K562 (cell line): Measurements from ENCODE around the gene GPR55. TPM values are rescaled to one million over a fixed set of nuclear protein-coding genes. Genes with fewer than 3 reads are reported as not detected.
A peak's percentile ranks its signal among the peaks of the same experiment; 100 is the strongest.

Source experiments
- ATAC-seq: fragments of 200-7000 bp; cut with Tn5 transposase; 3 replicates; pipeline ENCODE4 v1.9.1; 2020; ENCODE audit warnings: moderate library complexity
- BruUV-seq: library from RNA; stranded (reverse); fragments of 400-500 nt; replicated peaks from 2 replicates; lab custom pipeline; 2021; lab: Mats Ljungman, UMichigan
- CTCF ChIA-PET: fragments of 300-600 bp; formaldehyde crosslinking; extraction: SDS; loops from one replicate; lab custom pipeline; 2021; ENCODE audit warnings: low intra/inter-chr PET ratio; lab: Yijun Ruan, JAX
- POLR2A ChIA-PET: fragments of 300-600, 350-650 bp; sonication (Branson Sonifier 250); formaldehyde crosslinking; extraction: SDS; loops from one replicate; lab custom pipeline; 2021; ENCODE audit warnings: antibody characterized with exemption, inconsistent platforms; lab: Yijun Ruan, JAX
- DNase-seq, 4 experiments: peaks; one replicate each; pipeline versions ENCODE4 v3.0.0 to v3.0.0-alpha.2; 2011 to 2018; ENCODE audit warnings: low spot score in 3 of 4, mixed read lengths in 3 of 4; ENCODE audit errors: extremely low read depth in 1 of 4
- FAIRE-seq: peaks from 2 replicates; lab custom pipeline; 2011; peaks lifted over from hg19 to GRCh38; lab: Jason Lieb, UNC
- H2AFZ ChIP-seq: 2 replicates; pipeline ENCODE4 v1.6.0; 2011; ENCODE audit warnings: low read depth, low read length, control low read depth, inconsistent platforms
- H3K27ac ChIP-seq: fragments of 200-600 bp; 3 replicates; pipeline ENCODE4 v1.8.0; 2011; ENCODE audit warnings: low read depth, mild to moderate bottlenecking, control low read depth, inconsistent platforms, low read length, moderate library complexity, mixed read lengths; ENCODE audit errors: extremely low read depth
- H3K27me3 ChIP-seq, 2 experiments: fragments of 300-600 bp in 1 of 2; 2 replicates in 1 of 2; 3 replicates in 1 of 2; pipeline versions ENCODE4 v1.6.0 to v1.8.0; 2011; ENCODE audit warnings: inconsistent platforms in 2 of 2, low read length in 2 of 2, mild to moderate bottlenecking in 1 of 2, mixed read lengths in 1 of 2, moderate library complexity in 1 of 2; ENCODE audit not compliant: control insufficient read depth in 2 of 2, insufficient read depth in 2 of 2
- H3K36me3 ChIP-seq: fragments of 300-600 bp; 3 replicates; pipeline ENCODE4 v1.8.0; 2011; ENCODE audit warnings: mild to moderate bottlenecking, low read length, inconsistent platforms; ENCODE audit not compliant: control insufficient read depth, insufficient read depth
- H3K4me1 ChIP-seq, 2 experiments: fragments of 200-600 bp in 1 of 2; replicated peaks in 1 of 2; 2 replicates in 1 of 2; 3 replicates in 1 of 2; pipeline versions ENCODE4 v1.5.1 to v1.8.0; 2011; ENCODE audit warnings: inconsistent platforms in 2 of 2, low read length in 2 of 2, mild to moderate bottlenecking in 1 of 2, mixed read lengths in 1 of 2, moderate library complexity in 1 of 2; ENCODE audit not compliant: control insufficient read depth in 2 of 2, insufficient read depth in 2 of 2
- H3K4me2 ChIP-seq: 2 replicates; pipeline ENCODE4 v1.6.1; 2011; ENCODE audit warnings: low read length, control low read depth, inconsistent platforms, mixed read lengths; ENCODE audit not compliant: insufficient read depth
- H3K4me3 ChIP-seq: fragments of 200-600 bp; sonication (generic), shearing (Covaris generic); 2 replicates; pipeline ENCODE4 v1.5.1; 2016; ENCODE audit warnings: control low read depth, inconsistent platforms
- H3K79me2 ChIP-seq: fragments of 200-600 bp; 3 replicates; pipeline ENCODE4 v1.8.0; 2011; ENCODE audit warnings: low read length, inconsistent platforms; ENCODE audit not compliant: control insufficient read depth, insufficient read depth
- H3K9ac ChIP-seq, 2 experiments: 2 replicates each; pipeline versions ENCODE4 v1.6.0 to v1.6.1; 2011; ENCODE audit warnings: low read depth in 2 of 2, low read length in 2 of 2, control low read depth in 1 of 2, inconsistent platforms in 1 of 2, mild to moderate bottlenecking in 1 of 2, mixed read lengths in 1 of 2; ENCODE audit not compliant: insufficient read depth in 1 of 2
- H3K9me1 ChIP-seq: one replicate; pipeline ENCODE4 v1.6.0; 2011; ENCODE audit warnings: inconsistent platforms, mild to moderate bottlenecking, low read length, moderate library complexity; ENCODE audit not compliant: control insufficient read depth, insufficient read depth
- H3K9me3 ChIP-seq: replicated peaks from 2 replicates; pipeline ENCODE4 v1.5.1; 2011; ENCODE audit warnings: low read depth, low read length, inconsistent platforms; ENCODE audit not compliant: control insufficient read depth, insufficient read depth
- H4K20me1 ChIP-seq: replicated peaks from 2 replicates; pipeline ENCODE4 v1.6.1; 2011; ENCODE audit warnings: low read length, inconsistent platforms, mixed read lengths; ENCODE audit not compliant: control insufficient read depth, insufficient read depth
- ERF ChIP-seq: fragments of 450-650 bp; formaldehyde crosslinking; IDR thresholded peaks from 2 replicates; pipeline ENCODE4 v1.4.0; 2020; ENCODE audit warnings: mild to moderate bottlenecking, mixed read lengths
- PML ChIP-seq: IDR thresholded peaks from 2 replicates; pipeline ENCODE4 v1.6.1; 2012; ENCODE audit warnings: low read length, inconsistent platforms
- TFAM ChIP-seq: fragments of 250-450 bp; sonication (Bioruptor Pico); conservative IDR thresholded peaks from 2 replicates; pipeline ENCODE4 v1.5.0; 2021; ENCODE audit warnings: mild to moderate bottlenecking, moderate library complexity
- ZNF23 ChIP-seq: fragments of 250-450 bp; sonication (Bioruptor Pico); IDR thresholded peaks from 2 replicates; pipeline ENCODE4 v1.4.0; 2020; ENCODE audit warnings: mild to moderate bottlenecking
- WGBS: fragments of 100-300 bp; shearing (Covaris generic); methylation state at CpG from one replicate; pipeline ENCODE4 v1.1.6; 2016; ENCODE audit warnings: low coverage, mixed read lengths; ENCODE audit not compliant: insufficient coverage; ENCODE audit errors: missing lambda C conversion rate; 5-methylcytosine and 5-hydroxymethylcytosine counted together
- in situ Hi-C: fragments of 300-500 bp; cut with MboI; formaldehyde crosslinking; loops from 4 replicates; pipeline ENCODE4 v1.15.0; 2018; ENCODE audit warnings: inconsistent platforms, mixed read lengths
- intact Hi-C: fragments of 100-400 bp; cut with micrococcal nuclease; formaldehyde crosslinking; loops from 2 replicates; pipeline ENCODE4 v1.14.2; 2022
- polyA plus RNA-seq, 8 experiments: library from polyadenylated mRNA; depleted of rRNA in 4 of 8; stranded (reverse) in 5 of 8; unstranded in 3 of 8; fragments of >200 nt; fragmentation: Nextera tagmentation in 2 of 8; fragmentation: Illumina TruSeq in 1 of 8; extraction: Ambion mirVana in 2 of 8; extraction: Trizol in 1 of 8; gene quantifications; 2 replicates each; pipeline versions ENCODE4 v1.2.1 to v1.2.3, GENCODE V29; 2011 to 2014; ENCODE audit warnings: inconsistent platforms in 1 of 8, missing spikeins in 1 of 8
- total RNA-seq, 7 experiments: library from RNA; depleted of rRNA in 6 of 7; stranded (reverse); fragments of >200 nt in 6 of 7; fragmentation: Illumina TruSeq in 2 of 7; extraction: Trizol in 2 of 7; gene quantifications; 2 replicates each; pipeline versions ENCODE4 v1.2.1 to v1.2.3, GENCODE V29; 2011 to 2021; ENCODE audit warnings: low replicate concordance in 1 of 7
- TF ChIP-seq, protein P1 (sequence below): sonication (generic); formaldehyde crosslinking; IDR thresholded peaks from 2 replicates; pipeline ENCODE4 v1.5.0; 2020; ENCODE audit warnings: missing genetic modification reagents
- TF ChIP-seq, protein P2 (sequence below): sonication (generic); formaldehyde crosslinking; IDR thresholded peaks from 2 replicates; pipeline ENCODE4 v1.9.0; 2022; ENCODE audit warnings: mild to moderate bottlenecking, missing genetic modification reagents
- TF ChIP-seq, protein P3 (sequence below), 2 experiments: IDR thresholded peaks; 2 replicates each; pipeline ENCODE4 v1.6.1; 2011; ENCODE audit warnings: borderline replicate concordance in 1 of 2, control low read depth in 1 of 2, low read depth in 1 of 2, low read length in 1 of 2, mild to moderate bottlenecking in 1 of 2, mixed read lengths in 1 of 2, moderate library complexity in 1 of 2; ENCODE audit not compliant: insufficient read depth in 1 of 2, insufficient read length in 1 of 2, poor library complexity in 1 of 2, severe bottlenecking in 1 of 2; ENCODE audit errors: extremely low read depth in 1 of 2

GPR55 gene
- total and polyA plus RNA-seq, 9 of the 15 experiments (the other 6 are each of a cell fraction or from before 2014, with no cell fraction given), result 0.11 to 0.49 (median 0.27) TPM

DNA sequence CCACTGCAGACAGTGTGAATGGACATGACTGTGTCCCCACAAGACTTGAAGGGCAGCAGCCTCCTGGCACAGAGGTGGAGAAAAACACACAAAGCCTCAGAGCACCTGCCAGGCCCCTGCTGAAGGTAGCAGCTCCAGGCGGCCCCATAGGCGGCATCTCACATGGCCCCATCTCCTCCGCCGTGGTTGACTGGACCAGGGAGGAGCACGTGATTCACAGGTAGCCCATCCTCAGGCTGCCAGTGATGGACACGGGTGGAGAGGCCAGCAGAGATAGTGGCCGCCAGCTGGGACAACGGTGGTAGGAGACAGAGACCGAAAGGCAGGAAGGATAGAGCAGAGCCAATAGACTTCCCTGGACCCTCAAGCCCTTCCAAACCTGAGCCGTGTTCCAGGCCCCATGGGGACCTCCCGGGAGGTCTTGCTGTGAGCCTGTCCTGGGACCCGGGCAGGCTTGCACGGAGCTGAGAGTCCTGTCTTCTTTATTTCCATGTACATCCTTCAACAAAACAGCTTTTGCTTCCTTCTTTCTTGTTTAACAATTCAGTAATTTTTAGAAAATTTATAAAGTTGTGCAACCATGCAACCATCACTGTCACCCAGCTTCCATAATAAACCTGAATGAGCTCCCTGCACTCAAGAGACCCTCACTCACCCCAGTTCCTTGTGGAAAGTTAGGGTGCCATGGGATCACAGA lies 26.9 kb downstream of the GPR55 start:
- peaks cover 6 to 33% of the 10 kb centered on the region in 2 experiments; a peak in 4 of 5 replicates for H3K27me3 ChIP-seq
- H2AFZ ChIP-seq, result no peak overlapping the region
- H3K36me3 ChIP-seq, result no peaks in the 10 kb centered on the region
- ChIA-PET CTCF (no interaction called here), POLR2A (no interaction called here)
- no peaks in the 10 kb centered on the region for H4K20me1 ChIP-seq
- intact Hi-C loops, result no loop called here
- no peak for FAIRE-seq
- BruUV-seq, result no TSS peak
- no peaks in the 10 kb centered on the region; a peak in 2 of 5 replicates for H3K4me1 ChIP-seq
- no peaks in the 10 kb centered on the region for H3K9me1 ChIP-seq
- 4% methylated on average over 9 of the region's 13 CpGs for WGBS
- no peak overlapping the region for H3K4me3 ChIP-seq
- H3K79me2 ChIP-seq, result no peaks in the 10 kb centered on the region
- H3K27ac ChIP-seq, result no peak overlapping the region
- no peak for ATAC-seq
- in situ Hi-C loops, result no loop called here
- no peak overlapping the region for H3K4me2 ChIP-seq
- TF ChIP-seq, protein P1, sequence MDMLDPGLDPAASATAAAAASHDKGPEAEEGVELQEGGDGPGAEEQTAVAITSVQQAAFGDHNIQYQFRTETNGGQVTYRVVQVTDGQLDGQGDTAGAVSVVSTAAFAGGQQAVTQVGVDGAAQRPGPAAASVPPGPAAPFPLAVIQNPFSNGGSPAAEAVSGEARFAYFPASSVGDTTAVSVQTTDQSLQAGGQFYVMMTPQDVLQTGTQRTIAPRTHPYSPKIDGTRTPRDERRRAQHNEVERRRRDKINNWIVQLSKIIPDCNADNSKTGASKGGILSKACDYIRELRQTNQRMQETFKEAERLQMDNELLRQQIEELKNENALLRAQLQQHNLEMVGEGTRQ (CRISPR knock-in tag), result peak; percentile 58
- TF ChIP-seq, protein P2, sequence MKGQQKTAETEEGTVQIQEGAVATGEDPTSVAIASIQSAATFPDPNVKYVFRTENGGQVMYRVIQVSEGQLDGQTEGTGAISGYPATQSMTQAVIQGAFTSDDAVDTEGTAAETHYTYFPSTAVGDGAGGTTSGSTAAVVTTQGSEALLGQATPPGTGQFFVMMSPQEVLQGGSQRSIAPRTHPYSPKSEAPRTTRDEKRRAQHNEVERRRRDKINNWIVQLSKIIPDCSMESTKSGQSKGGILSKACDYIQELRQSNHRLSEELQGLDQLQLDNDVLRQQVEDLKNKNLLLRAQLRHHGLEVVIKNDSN (CRISPR knock-in tag), result 0 out of 2 replicates have a peak, but pooled peaks have one; percentile 52
- TF ChIP-seq TFAM (CRISPR knock-in tag) (no peak), PML (no peak), ZNF23 (no peak), ERF (CRISPR knock-in tag) (no peak)
- TF ChIP-seq, protein P3, sequence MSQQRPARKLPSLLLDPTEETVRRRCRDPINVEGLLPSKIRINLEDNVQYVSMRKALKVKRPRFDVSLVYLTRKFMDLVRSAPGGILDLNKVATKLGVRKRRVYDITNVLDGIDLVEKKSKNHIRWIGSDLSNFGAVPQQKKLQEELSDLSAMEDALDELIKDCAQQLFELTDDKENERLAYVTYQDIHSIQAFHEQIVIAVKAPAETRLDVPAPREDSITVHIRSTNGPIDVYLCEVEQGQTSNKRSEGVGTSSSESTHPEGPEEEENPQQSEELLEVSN (IDR thresholded peaks at IDR 0.05; ENCODE audit: borderline replicate concordance in 1 of 2, extremely low read depth in 1 of 2, insufficient read depth in 1 of 2, insufficient read length in 1 of 2, low read depth in 1 of 2, low read length in 1 of 2, poor library complexity in 1 of 2, severe bottlenecking in 1 of 2), result peak in 1 of 2 experiments; percentile 20
- no peak overlapping the region for H3K9ac ChIP-seq
- no peak for DNase-seq
- H3K9me3 ChIP-seq, result no peaks in the 10 kb centered on the region
